HL-60 (cell line): Measurements from ENCODE around the gene TESMIN.

Source experiments
- CTCF ChIP-seq: IDR thresholded peaks from one replicate; pipeline ENCODE4 v1.5.1; 2011; ENCODE audit warnings: low read length, control low read depth, inconsistent platforms; ENCODE audit not compliant: insufficient read depth
- GABPA ChIP-seq: IDR thresholded peaks from 2 replicates; pipeline ENCODE4 v1.6.1; 2012; ENCODE audit warnings: low read depth
- POLR2AphosphoS5 ChIP-seq: IDR thresholded peaks from 2 replicates; pipeline ENCODE4 v1.6.1; 2012; ENCODE audit warnings: low read depth
- SPI1 ChIP-seq: IDR thresholded peaks from 2 replicates; pipeline ENCODE4 v1.6.1; 2012; ENCODE audit warnings: low read depth, mild to moderate bottlenecking, borderline replicate concordance
- TF ChIP-seq, protein P1 (sequence below): IDR thresholded peaks from 2 replicates; pipeline ENCODE4 v1.6.1; 2012; ENCODE audit warnings: low read depth; ENCODE audit not compliant: insufficient replicate concordance

GRCh38 chr11:68664906-68665305 is 86.4 kb downstream of the TESMIN start:
- TF ChIP-seq CTCF (no peak), POLR2AphosphoS5 (no peak), GABPA (no peak), SPI1 (no peak)
- TF ChIP-seq, protein P1, sequence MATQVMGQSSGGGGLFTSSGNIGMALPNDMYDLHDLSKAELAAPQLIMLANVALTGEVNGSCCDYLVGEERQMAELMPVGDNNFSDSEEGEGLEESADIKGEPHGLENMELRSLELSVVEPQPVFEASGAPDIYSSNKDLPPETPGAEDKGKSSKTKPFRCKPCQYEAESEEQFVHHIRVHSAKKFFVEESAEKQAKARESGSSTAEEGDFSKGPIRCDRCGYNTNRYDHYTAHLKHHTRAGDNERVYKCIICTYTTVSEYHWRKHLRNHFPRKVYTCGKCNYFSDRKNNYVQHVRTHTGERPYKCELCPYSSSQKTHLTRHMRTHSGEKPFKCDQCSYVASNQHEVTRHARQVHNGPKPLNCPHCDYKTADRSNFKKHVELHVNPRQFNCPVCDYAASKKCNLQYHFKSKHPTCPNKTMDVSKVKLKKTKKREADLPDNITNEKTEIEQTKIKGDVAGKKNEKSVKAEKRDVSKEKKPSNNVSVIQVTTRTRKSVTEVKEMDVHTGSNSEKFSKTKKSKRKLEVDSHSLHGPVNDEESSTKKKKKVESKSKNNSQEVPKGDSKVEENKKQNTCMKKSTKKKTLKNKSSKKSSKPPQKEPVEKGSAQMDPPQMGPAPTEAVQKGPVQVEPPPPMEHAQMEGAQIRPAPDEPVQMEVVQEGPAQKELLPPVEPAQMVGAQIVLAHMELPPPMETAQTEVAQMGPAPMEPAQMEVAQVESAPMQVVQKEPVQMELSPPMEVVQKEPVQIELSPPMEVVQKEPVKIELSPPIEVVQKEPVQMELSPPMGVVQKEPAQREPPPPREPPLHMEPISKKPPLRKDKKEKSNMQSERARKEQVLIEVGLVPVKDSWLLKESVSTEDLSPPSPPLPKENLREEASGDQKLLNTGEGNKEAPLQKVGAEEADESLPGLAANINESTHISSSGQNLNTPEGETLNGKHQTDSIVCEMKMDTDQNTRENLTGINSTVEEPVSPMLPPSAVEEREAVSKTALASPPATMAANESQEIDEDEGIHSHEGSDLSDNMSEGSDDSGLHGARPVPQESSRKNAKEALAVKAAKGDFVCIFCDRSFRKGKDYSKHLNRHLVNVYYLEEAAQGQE = no peak
